H9 (cell line): ENCODE data around the gene SLC2A10. TPM values are rescaled to one million over a fixed set of nuclear protein-coding genes. Genes with fewer than 3 reads are reported as not detected.

ENCODE experiments used
- DNase-seq: peaks from one replicate; pipeline ENCODE4 v3.0.0-alpha.2; 2017
- H2AFZ ChIP-seq: one replicate; pipeline ENCODE4 v1.6.1; 2013; ENCODE audit warnings: mild to moderate bottlenecking, low read length, control low read depth, moderate library complexity
- H2AK5ac ChIP-seq: 2 replicates; pipeline ENCODE4 v1.6.1; 2013; ENCODE audit warnings: low read length, control low read depth, mixed read lengths; ENCODE audit not compliant: insufficient read length
- H2BK120ac ChIP-seq: one replicate; pipeline ENCODE4 v1.6.1; 2013; ENCODE audit warnings: low read depth, mild to moderate bottlenecking, low read length, control low read depth, inconsistent platforms; ENCODE audit not compliant: poor library complexity, severe bottlenecking
- H2BK12ac ChIP-seq: 2 replicates; pipeline ENCODE4 v1.6.1; 2013; ENCODE audit warnings: low read length, control low read depth, mixed read lengths, low read depth; ENCODE audit not compliant: insufficient read length
- H2BK15ac ChIP-seq: 2 replicates; pipeline ENCODE4 v1.6.1; 2013; ENCODE audit warnings: low read depth, low read length, control low read depth
- H2BK20ac ChIP-seq: one replicate; pipeline ENCODE4 v1.6.1; 2013; ENCODE audit warnings: low read depth, mild to moderate bottlenecking, low read length, control low read depth, inconsistent platforms; ENCODE audit not compliant: poor library complexity, severe bottlenecking
- H2BK5ac ChIP-seq: 2 replicates; pipeline ENCODE4 v1.6.1; 2013; ENCODE audit warnings: low read length, control low read depth, mixed read lengths; ENCODE audit not compliant: insufficient read length
- H3K14ac ChIP-seq: 2 replicates; pipeline ENCODE4 v1.6.1; 2013; ENCODE audit warnings: low read length, control low read depth; ENCODE audit not compliant: insufficient read depth
- H3K18ac ChIP-seq: 2 replicates; pipeline ENCODE4 v1.6.1; 2013; ENCODE audit warnings: low read depth, mild to moderate bottlenecking, mixed read lengths, low read length, control low read depth; ENCODE audit not compliant: insufficient read length
- H3K23ac ChIP-seq: 2 replicates; pipeline ENCODE4 v1.6.1; 2013; ENCODE audit warnings: low read length, control low read depth, mixed read lengths, low read depth; ENCODE audit not compliant: insufficient read length
- H3K23me2 ChIP-seq: 2 replicates; pipeline ENCODE4 v1.6.1; 2013; ENCODE audit warnings: low read depth, mild to moderate bottlenecking, mixed read lengths, low read length, control low read depth; ENCODE audit not compliant: insufficient read length, poor library complexity, severe bottlenecking
- H3K27ac ChIP-seq: 2 replicates; pipeline ENCODE4 v1.5.1; 2013; ENCODE audit warnings: low read length, control low read depth, mixed read lengths, low read depth; ENCODE audit not compliant: insufficient read length
- H3K27me3 ChIP-seq: 2 replicates; pipeline ENCODE4 v1.6.1; 2013; ENCODE audit warnings: low read length, control low read depth, inconsistent platforms; ENCODE audit not compliant: insufficient read depth
- H3K4ac ChIP-seq: 2 replicates; pipeline ENCODE4 v1.6.1; 2013; ENCODE audit warnings: low read depth, mild to moderate bottlenecking, control low read depth, inconsistent platforms, low read length, moderate library complexity
- H3K4me1 ChIP-seq: 2 replicates; pipeline ENCODE4 v1.6.1; 2013; ENCODE audit warnings: low read length, control low read depth, inconsistent platforms; ENCODE audit not compliant: insufficient read depth
- H3K4me2 ChIP-seq: 2 replicates; pipeline ENCODE4 v1.6.1; 2013; ENCODE audit warnings: low read length, control low read depth, mixed read lengths; ENCODE audit not compliant: insufficient read length, insufficient read depth
- H3K56ac ChIP-seq: 2 replicates; pipeline ENCODE4 v1.6.1; 2013; ENCODE audit warnings: low read depth, mild to moderate bottlenecking, mixed read lengths, low read length, control low read depth; ENCODE audit not compliant: insufficient read length
- H3K79me1 ChIP-seq: 2 replicates; pipeline ENCODE4 v1.6.1; 2013; ENCODE audit warnings: low read depth, mild to moderate bottlenecking, moderate library complexity, low read length, control low read depth, inconsistent platforms; ENCODE audit not compliant: insufficient read depth, poor library complexity, severe bottlenecking
- H3K79me2 ChIP-seq: 2 replicates; pipeline ENCODE4 v1.6.1; 2013; ENCODE audit warnings: low read length, control low read depth, inconsistent platforms; ENCODE audit not compliant: insufficient read depth
- H3K9ac ChIP-seq: 2 replicates; pipeline ENCODE4 v1.6.1; 2013; ENCODE audit warnings: low read length, control low read depth, mixed read lengths; ENCODE audit not compliant: insufficient read length; ENCODE audit errors: extremely low read depth
- H3K9me3 ChIP-seq: one replicate; pipeline ENCODE4 v1.6.1; 2013; ENCODE audit warnings: low read depth, low read length, inconsistent platforms; ENCODE audit not compliant: control insufficient read depth
- H3T11ph ChIP-seq: one replicate; pipeline ENCODE4 v1.6.1; 2013; ENCODE audit warnings: mild to moderate bottlenecking, low read length, control low read depth, inconsistent platforms
- H4K20me1 ChIP-seq: one replicate; pipeline ENCODE4 v1.6.1; 2013; ENCODE audit not compliant: control insufficient read depth, insufficient read length, insufficient read depth
- H4K5ac ChIP-seq: 2 replicates; pipeline ENCODE4 v1.6.1; 2013; ENCODE audit warnings: low read depth, mild to moderate bottlenecking, mixed read lengths, low read length, control low read depth; ENCODE audit not compliant: insufficient read length
- H4K8ac ChIP-seq: replicated peaks from 2 replicates; pipeline ENCODE4 v1.6.1; 2013; ENCODE audit warnings: low read length, control low read depth, mixed read lengths, low read depth; ENCODE audit not compliant: insufficient read length
- H4K91ac ChIP-seq: 2 replicates; pipeline ENCODE4 v1.6.1; 2013; ENCODE audit warnings: low read depth, mild to moderate bottlenecking, moderate library complexity, mixed read lengths, low read length, control low read depth; ENCODE audit not compliant: insufficient read length
- H3K27ac Mint-ChIP-seq, 3 experiments: 2 replicates in 2 of 3; 3 replicates in 1 of 3; pipeline ENCODE4 v1.8.0; 2020 to 2021; ENCODE audit warnings: mixed read lengths in 3 of 3, mild to moderate bottlenecking in 1 of 3, moderate library complexity in 1 of 3
- H3K27me3 Mint-ChIP-seq: 2 replicates; pipeline ENCODE4 v1.8.0; 2021; ENCODE audit warnings: low read depth, mild to moderate bottlenecking, moderate library complexity, mixed read lengths
- H3K36me3 Mint-ChIP-seq, 3 experiments: 2 replicates in 2 of 3; 3 replicates in 1 of 3; pipeline ENCODE4 v1.8.0; 2020 to 2021; ENCODE audit warnings: low read depth in 3 of 3, mixed read lengths in 3 of 3; ENCODE audit not compliant: insufficient read depth in 1 of 3
- H3K4me1 Mint-ChIP-seq, 2 experiments: 2 replicates each; pipeline ENCODE4 v1.8.0; 2020; ENCODE audit warnings: mixed read lengths in 2 of 2
- H3K4me3 Mint-ChIP-seq, 2 experiments: 2 replicates in 1 of 2; 3 replicates in 1 of 2; pipeline ENCODE4 v1.8.0; 2020 to 2021; ENCODE audit warnings: mild to moderate bottlenecking in 2 of 2, mixed read lengths in 2 of 2, moderate library complexity in 1 of 2
- H3K9me3 Mint-ChIP-seq, 2 experiments: 2 replicates in 1 of 2; 3 replicates in 1 of 2; pipeline ENCODE4 v1.8.0; 2020; ENCODE audit warnings: mild to moderate bottlenecking in 2 of 2, mixed read lengths in 2 of 2, moderate library complexity in 1 of 2
- WGBS: extraction: QIAGEN DNeasy Blood & Tissue Kit; methylation state at CpG from one replicate; pipeline ENCODE4 v1.1.7; 2013; ENCODE audit warnings: missing lambda C conversion rate, low lambda C conversion rate, mixed read lengths; ENCODE audit not compliant: insufficient read length; ENCODE audit errors: extremely low coverage; 5-methylcytosine and 5-hydroxymethylcytosine counted together
- total RNA-seq: library from RNA; stranded (reverse); gene quantifications from 2 replicates; pipeline ENCODE4 v1.2.1, GENCODE V29; 2021
- TF ChIP-seq, protein P1 (sequence below): fragments of 200-600 bp; sonication (generic); conservative IDR thresholded peaks from 3 replicates; pipeline ENCODE4 v1.8.0; 2021; ENCODE audit warnings: antibody characterized with exemption, mild to moderate bottlenecking

The SLC2A10 gene
- total RNA-seq, 1 experiment from 2014 or later: 8.2 TPM

DNA sequence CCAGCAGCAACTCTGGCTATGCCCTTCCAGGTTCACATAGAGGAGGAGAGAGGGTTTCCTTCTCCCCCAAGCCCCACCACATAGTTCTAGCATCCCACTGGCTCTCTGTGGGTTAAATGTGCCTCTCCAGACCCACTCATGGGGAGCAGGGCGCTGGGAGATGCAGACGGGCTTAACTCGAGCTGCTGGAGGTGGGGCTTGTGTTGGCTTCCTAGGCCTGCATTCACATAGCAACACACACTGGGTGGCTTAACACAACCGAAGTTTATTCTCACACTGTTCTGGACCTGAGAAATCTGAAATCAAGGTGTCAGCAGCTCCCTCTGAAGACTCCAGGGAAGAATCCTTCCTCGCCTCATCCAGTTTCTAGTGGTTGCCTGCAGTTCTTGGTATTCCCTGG is 33.6 kb downstream of the SLC2A10 start:
- H3K18ac ChIP-seq: no peak overlapping the region
- H3K14ac ChIP-seq: no peak overlapping the region
- H3K27ac ChIP-seq: no peak overlapping the region
- WGBS: no CpG with 5 or more reads among the region's 5 CpGs
- H3K27me3 ChIP-seq: no peaks in the 10 kb centered on the region
- no peak overlapping the region for H3K23ac ChIP-seq
- no peak overlapping the region for H4K91ac ChIP-seq
- H2AK5ac ChIP-seq: no peak overlapping the region
- TF ChIP-seq, protein P1, sequence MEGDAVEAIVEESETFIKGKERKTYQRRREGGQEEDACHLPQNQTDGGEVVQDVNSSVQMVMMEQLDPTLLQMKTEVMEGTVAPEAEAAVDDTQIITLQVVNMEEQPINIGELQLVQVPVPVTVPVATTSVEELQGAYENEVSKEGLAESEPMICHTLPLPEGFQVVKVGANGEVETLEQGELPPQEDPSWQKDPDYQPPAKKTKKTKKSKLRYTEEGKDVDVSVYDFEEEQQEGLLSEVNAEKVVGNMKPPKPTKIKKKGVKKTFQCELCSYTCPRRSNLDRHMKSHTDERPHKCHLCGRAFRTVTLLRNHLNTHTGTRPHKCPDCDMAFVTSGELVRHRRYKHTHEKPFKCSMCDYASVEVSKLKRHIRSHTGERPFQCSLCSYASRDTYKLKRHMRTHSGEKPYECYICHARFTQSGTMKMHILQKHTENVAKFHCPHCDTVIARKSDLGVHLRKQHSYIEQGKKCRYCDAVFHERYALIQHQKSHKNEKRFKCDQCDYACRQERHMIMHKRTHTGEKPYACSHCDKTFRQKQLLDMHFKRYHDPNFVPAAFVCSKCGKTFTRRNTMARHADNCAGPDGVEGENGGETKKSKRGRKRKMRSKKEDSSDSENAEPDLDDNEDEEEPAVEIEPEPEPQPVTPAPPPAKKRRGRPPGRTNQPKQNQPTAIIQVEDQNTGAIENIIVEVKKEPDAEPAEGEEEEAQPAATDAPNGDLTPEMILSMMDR: no peak
- no peak overlapping the region for H4K8ac ChIP-seq
- H3K79me2 ChIP-seq: no peaks in the 10 kb centered on the region
- no peaks in the 10 kb centered on the region for H3K23me2 ChIP-seq
- no peak overlapping the region for H2AFZ ChIP-seq
- no peak overlapping the region for H3K4me3 Mint-ChIP-seq
- no peak overlapping the region for H2BK120ac ChIP-seq
- peaks cover 0 to 3% of the 10 kb centered on the region in 2 experiments; a peak in 2 of 5 replicates for H3K9me3 Mint-ChIP-seq
- no peak overlapping the region for H3K4me2 ChIP-seq
- no peaks in the 10 kb centered on the region for H3K9me3 ChIP-seq
- H3T11ph ChIP-seq: no peak overlapping the region
- H2BK5ac ChIP-seq: no peak overlapping the region
- no peaks in the 10 kb centered on the region for H3K79me1 ChIP-seq
- H2BK15ac ChIP-seq: no peak overlapping the region
- peaks cover 3% of the 10 kb centered on the region for H3K27me3 Mint-ChIP-seq
- H2BK20ac ChIP-seq: no peak overlapping the region
- no peak overlapping the region for H3K9ac ChIP-seq
- no peak overlapping the region for H4K5ac ChIP-seq
- H3K36me3 Mint-ChIP-seq: no peaks in the 10 kb centered on the region
- no peak overlapping the region for H2BK12ac ChIP-seq
- no peak for DNase-seq
- peaks cover 8 to 17% of the 10 kb centered on the region in 2 experiments for H3K4me1 Mint-ChIP-seq
- H3K56ac ChIP-seq: no peak overlapping the region
- H3K27ac Mint-ChIP-seq: no peak overlapping the region
- H4K20me1 ChIP-seq: no peaks in the 10 kb centered on the region
- H3K4ac ChIP-seq: no peak overlapping the region
- H3K4me1 ChIP-seq: no peaks in the 10 kb centered on the region
